HCT116 (cell line): ENCODE data around the gene TASP1. TPM values are rescaled to one million over a fixed set of nuclear protein-coding genes. Genes with fewer than 3 reads are reported as not detected.

Source experiments
- ATAC-seq: fragments of 200-7000 bp; cut with Tn5 transposase; 2 replicates; pipeline ENCODE4 v1.9.1; 2020; ENCODE audit warnings: mild to moderate bottlenecking, moderate library complexity
- BruUV-seq: library from RNA; stranded (reverse); fragments of 400-500 nt; replicated peaks from 2 replicates; lab custom pipeline; 2021; lab: Mats Ljungman, UMichigan
- CTCF ChIA-PET: fragments of 300-600 bp; sonication (Branson Sonifier 250); formaldehyde crosslinking; loops from one replicate; lab custom pipeline; 2021; ENCODE audit warnings: antibody characterized with exemption; lab: Charles Lee
- POLR2A ChIA-PET: fragments of 300-600, 350-600 bp; sonication (Branson Sonifier 250); formaldehyde crosslinking; loops from one replicate; lab custom pipeline; 2021; ENCODE audit warnings: antibody characterized with exemption; lab: Charles Lee
- RAD21 ChIA-PET, 2 experiments: fragments of 300-600 bp; sonication (Branson Sonifier 250); formaldehyde crosslinking; loops; one replicate each; lab custom pipeline; 2023; ENCODE audit warnings: low total read pairs in 2 of 2; ENCODE audit not compliant: uncharacterized antibody in 2 of 2, unreplicated experiment in 2 of 2, low non-redundant PET in 1 of 2; lab: Charles Lee
- DNase-seq: peaks from one replicate; pipeline ENCODE4 v3.0.0-alpha.2; 2010; ENCODE audit warnings: low read depth, low spot score
- H2AFZ ChIP-seq: fragments of 200-600 bp; shearing (Covaris generic), sonication (generic); 2 replicates; pipeline ENCODE4 v1.6.1; 2017; ENCODE audit warnings: low read depth, mixed run types, mixed read lengths, antibody characterized with exemption, low read length; ENCODE audit not compliant: poor library complexity, severe bottlenecking
- H3K27ac ChIP-seq: 2 replicates; pipeline ENCODE4 v1.5.1; 2012; ENCODE audit warnings: low read depth, low read length
- H3K27me3 ChIP-seq: fragments of 200-600 bp; sonication (generic); 2 replicates; pipeline ENCODE4 v1.6.1; 2016; ENCODE audit warnings: mixed run types, low read length, mixed read lengths; ENCODE audit not compliant: insufficient read depth
- H3K36me3 ChIP-seq, 2 experiments: fragments of 200-500 bp in 1 of 2; fragments of 200-600 bp in 1 of 2; sonication (Bioruptor generic) in 1 of 2; sonication (generic) in 1 of 2; 2 replicates each; pipeline versions ENCODE4 v1.5.1 to v1.6.1; 2014 to 2016; ENCODE audit warnings: low read length in 2 of 2, inconsistent platforms in 1 of 2, mixed read lengths in 1 of 2, mixed run types in 1 of 2; ENCODE audit not compliant: insufficient read depth in 2 of 2, control insufficient read depth in 1 of 2
- H3K4me1 ChIP-seq, 2 experiments: fragments of 200-600 bp in 1 of 2; sonication (generic) in 1 of 2; 2 replicates each; pipeline versions ENCODE4 v1.5.1 to v1.6.1; 2012 to 2017; ENCODE audit warnings: low read length in 2 of 2, inconsistent platforms in 1 of 2, mild to moderate bottlenecking in 1 of 2, mixed read lengths in 1 of 2, mixed run types in 1 of 2, moderate library complexity in 1 of 2; ENCODE audit not compliant: insufficient read depth in 2 of 2, control insufficient read depth in 1 of 2
- H3K4me2 ChIP-seq: fragments of 200-600 bp; sonication (generic); 2 replicates; pipeline ENCODE4 v1.6.1; 2017; ENCODE audit warnings: mixed run types, low read length, mixed read lengths
- H3K4me3 ChIP-seq, 2 experiments: fragments of 200-600 bp in 1 of 2; sonication (generic) in 1 of 2; replicated peaks in 1 of 2; 2 replicates each; pipeline ENCODE4 v1.5.1; 2011 to 2016; ENCODE audit warnings: low read length in 2 of 2, control low read depth in 1 of 2, low read depth in 1 of 2, mild to moderate bottlenecking in 1 of 2, mixed read lengths in 1 of 2, mixed run types in 1 of 2
- H3K79me2 ChIP-seq: fragments of 200-600 bp; sonication (generic); 2 replicates; pipeline ENCODE4 v1.6.1; 2017; ENCODE audit warnings: mild to moderate bottlenecking, mixed run types, low read length, moderate library complexity, mixed read lengths; ENCODE audit not compliant: insufficient read depth
- H3K9ac ChIP-seq: fragments of 200-600 bp; sonication (generic); 2 replicates; pipeline ENCODE4 v1.6.1; 2016; ENCODE audit warnings: low read length, mixed read lengths
- H3K9me2 ChIP-seq: fragments of 200-600 bp; sonication (generic), shearing (Covaris generic); 2 replicates; pipeline ENCODE4 v1.6.1; 2017; ENCODE audit warnings: mixed run types, mild to moderate bottlenecking, moderate library complexity; ENCODE audit not compliant: insufficient read depth
- H3K9me3 ChIP-seq, 2 experiments: fragments of 200-500 bp in 1 of 2; fragments of 200-600 bp in 1 of 2; sonication (Bioruptor generic) in 1 of 2; sonication (generic) in 1 of 2; 2 replicates each; pipeline ENCODE4 v1.6.1; 2014 to 2017; ENCODE audit warnings: low read length in 2 of 2, mixed read lengths in 2 of 2, inconsistent platforms in 1 of 2, low read depth in 1 of 2, mild to moderate bottlenecking in 1 of 2, mixed run types in 1 of 2, moderate library complexity in 1 of 2; ENCODE audit not compliant: control insufficient read depth in 1 of 2, insufficient read depth in 1 of 2
- H4K20me1 ChIP-seq: fragments of 200-600 bp; sonication (generic), shearing (Covaris generic); 2 replicates; pipeline ENCODE4 v1.6.1; 2017; ENCODE audit warnings: mixed run types, mild to moderate bottlenecking, moderate library complexity; ENCODE audit not compliant: insufficient read depth
- ATF3 ChIP-seq: IDR thresholded peaks from 2 replicates; pipeline ENCODE4 v1.6.1; 2012
- CBX3 ChIP-seq: IDR thresholded peaks from 2 replicates; pipeline ENCODE4 v1.6.1; 2012; ENCODE audit warnings: low read depth
- CEBPB ChIP-seq: IDR thresholded peaks from 2 replicates; pipeline ENCODE4 v1.6.1; 2012; ENCODE audit warnings: low read depth
- CTCF ChIP-seq, 3 experiments: fragments of 200-600 bp in 1 of 3; sonication (generic) in 1 of 3; IDR thresholded peaks in 2 of 3; conservative IDR thresholded peaks in 1 of 3; 2 replicates each; pipeline ENCODE4 v1.5.1; 2012 to 2017; ENCODE audit warnings: low read depth in 2 of 3, low read length in 2 of 3, antibody characterized with exemption in 1 of 3, borderline replicate concordance in 1 of 3, control low read depth in 1 of 3, mild to moderate bottlenecking in 1 of 3, mixed read lengths in 1 of 3, mixed run types in 1 of 3, moderate library complexity in 1 of 3; ENCODE audit not compliant: insufficient read depth in 1 of 3
- EGR1 ChIP-seq: IDR thresholded peaks from 2 replicates; pipeline ENCODE4 v1.6.1; 2012; ENCODE audit warnings: low read depth
- ELF1 ChIP-seq: IDR thresholded peaks from 2 replicates; pipeline ENCODE4 v1.6.1; 2012; ENCODE audit warnings: low read depth, borderline replicate concordance
- EZH2 ChIP-seq: fragments of 200-600 bp; sonication (generic); IDR thresholded peaks from 2 replicates; pipeline ENCODE4 v1.6.1; 2017; ENCODE audit warnings: antibody characterized with exemption, mixed run types
- FOSL1 ChIP-seq: IDR thresholded peaks from 2 replicates; pipeline ENCODE4 v1.6.1; 2012; ENCODE audit warnings: low read depth
- MAX ChIP-seq: IDR thresholded peaks from 2 replicates; pipeline ENCODE4 v1.6.1; 2012
- POLR2A ChIP-seq: IDR thresholded peaks from 2 replicates; pipeline ENCODE4 v1.7.0; 2011; ENCODE audit warnings: borderline replicate concordance; ENCODE audit not compliant: insufficient read depth, insufficient read length; ENCODE audit errors: extremely low read depth
- POLR2AphosphoS5 ChIP-seq: IDR thresholded peaks from 2 replicates; pipeline ENCODE4 v1.6.1; 2011; ENCODE audit warnings: mild to moderate bottlenecking, low read depth, low read length, moderate library complexity
- RAD21 ChIP-seq: IDR thresholded peaks from 2 replicates; pipeline ENCODE4 v1.6.1; 2012; ENCODE audit warnings: low read depth, mild to moderate bottlenecking
- SIN3A ChIP-seq: IDR thresholded peaks from 2 replicates; pipeline ENCODE4 v1.6.1; 2012; ENCODE audit warnings: low read depth
- SP1 ChIP-seq: IDR thresholded peaks from 2 replicates; pipeline ENCODE4 v1.6.1; 2012; ENCODE audit warnings: low read depth
- SRF ChIP-seq: IDR thresholded peaks from 2 replicates; pipeline ENCODE4 v1.6.1; 2012; ENCODE audit warnings: low read depth
- TCF7L2 ChIP-seq: IDR thresholded peaks from 2 replicates; pipeline ENCODE4 v1.7.0; 2011; ENCODE audit warnings: borderline replicate concordance, inconsistent platforms; ENCODE audit not compliant: insufficient read depth, insufficient read length; ENCODE audit errors: extremely low read depth
- YY1 ChIP-seq: IDR thresholded peaks from 2 replicates; pipeline ENCODE4 v1.6.1; 2011; ENCODE audit warnings: low read length, low read depth, moderate library complexity, mild to moderate bottlenecking; ENCODE audit not compliant: insufficient replicate concordance; ENCODE audit errors: extremely low read depth
- ZFX ChIP-seq: fragments of 450-650 bp; IDR thresholded peaks from 2 replicates; pipeline ENCODE4 v1.6.1; 2017
- ZNF274 ChIP-seq: fragments of 200-500 bp; sonication (Bioruptor generic); IDR thresholded peaks from 2 replicates; pipeline ENCODE4 v1.6.1; 2014; ENCODE audit warnings: mild to moderate bottlenecking, low read depth, low read length, inconsistent platforms
- intact Hi-C: fragments of 100-400 bp; cut with micrococcal nuclease; formaldehyde crosslinking; loops from 2 replicates; pipeline ENCODE4 v1.10.0; 2022
- total RNA-seq: library from RNA; stranded (reverse); gene quantifications from one replicate; pipeline ENCODE4 v1.2.1, GENCODE V29; 2021; ENCODE audit not compliant: unreplicated experiment

Gene TASP1
- total RNA-seq, 1 experiment from 2014 or later, result 19.1 TPM

GRCh38 chr20:13580707-13581106 is 58.0 kb downstream of the TASP1 start:
- CTCF ChIA-PET, result no interaction called here
- BruUV-seq, result no TSS peak
- 0 out of 2 replicates have a peak, but pooled peaks cover 5% of the 10 kb centered on the region for H3K79me2 ChIP-seq
- H4K20me1 ChIP-seq, result no peaks in the 10 kb centered on the region
- no peak for TF ChIP-seq FOSL1
- no peak for TF ChIP-seq ELF1
- TF ChIP-seq SRF, result no peak
- no peak for TF ChIP-seq ZNF274
- no peak for TF ChIP-seq EGR1
- no peak for TF ChIP-seq YY1
- no peak for TF ChIP-seq CBX3
- TF ChIP-seq SIN3A, result no peak
- TF ChIP-seq RAD21, result no peak
- no peak for TF ChIP-seq POLR2A
- TF ChIP-seq TCF7L2, result no peak
- DNase-seq (no peak), ATAC-seq (no peak)
- no peak overlapping the region for H3K9ac ChIP-seq
- H2AFZ ChIP-seq, result no peak overlapping the region
- H3K9me2 ChIP-seq, result no peaks in the 10 kb centered on the region
- H3K27ac ChIP-seq, result no peak overlapping the region
- POLR2A ChIA-PET, result no interaction called here
- peaks cover 0 to 5% of the 10 kb centered on the region in 2 experiments; a peak in 1 of 4 replicates for H3K9me3 ChIP-seq
- no peaks in the 10 kb centered on the region; a peak in 1 of 4 replicates for H3K36me3 ChIP-seq
- intact Hi-C loops, result no loop called here
- H3K4me3 ChIP-seq, result no peak overlapping the region
- H3K4me2 ChIP-seq, result no peak overlapping the region
- no peaks in the 10 kb centered on the region for H3K27me3 ChIP-seq
- RAD21 ChIA-PET, result no interaction called here
- H3K4me1 ChIP-seq, result no peaks in the 10 kb centered on the region

GRCh38 chr20:13574071-13574470 is 64.7 kb downstream of the TASP1 start:
- ChIA-PET POLR2A (no interaction called here), RAD21 (no interaction called here), CTCF (interaction anchor here (2.1 kb wide), 1 partner anchor 28 kb away, joined by 8 read pairs; no protein-coding TSS in a partner anchor)
- DNase-seq, result no peak
- H3K4me1 ChIP-seq, result no peaks in the 10 kb centered on the region
- H3K4me3 ChIP-seq, result no peak overlapping the region
- no peaks in the 10 kb centered on the region for H3K9me3 ChIP-seq
- no peaks in the 10 kb centered on the region for H4K20me1 ChIP-seq
- no peaks in the 10 kb centered on the region for H3K36me3 ChIP-seq
- H3K9me2 ChIP-seq, result no peaks in the 10 kb centered on the region
- no peak overlapping the region for H2AFZ ChIP-seq
- intact Hi-C loops, result no loop called here
- H3K4me2 ChIP-seq, result no peak overlapping the region
- H3K27me3 ChIP-seq, result no peaks in the 10 kb centered on the region
- no TSS peak for BruUV-seq
- H3K79me2 ChIP-seq, result no peaks in the 10 kb centered on the region
- no peak overlapping the region for H3K9ac ChIP-seq
- no peak for ATAC-seq
- no peak overlapping the region for H3K27ac ChIP-seq
- TF ChIP-seq SIN3A (no peak), RAD21 (no peak), FOSL1 (no peak), YY1 (no peak), MAX (no peak), CBX3 (no peak), SP1 (no peak), CTCF (IDR thresholded peaks at IDR 0.05 in 2 of 3, conservative IDR thresholded peaks at IDR 0.05 in 1 of 3; ENCODE audit: borderline replicate concordance in 1 of 3, insufficient read depth in 1 of 3, low read depth in 2 of 3, low read length in 2 of 3) (no peak), EGR1 (no peak), SRF (no peak), POLR2AphosphoS5 (no peak), ZFX (no peak), ATF3 (no peak), EZH2 (no peak), CEBPB (no peak)
